HPDE6-E6E7 (cell line): ENCODE data around the gene AGMAT.
A peak's percentile ranks its signal among the peaks of the same experiment; 100 is the strongest.

Experiments
- DNase-seq: peaks from one replicate; pipeline ENCODE4 v3.0.0; 2011; ENCODE audit warnings: missing footprints; ENCODE audit errors: extremely low spot score

The AGMAT gene

DNA sequence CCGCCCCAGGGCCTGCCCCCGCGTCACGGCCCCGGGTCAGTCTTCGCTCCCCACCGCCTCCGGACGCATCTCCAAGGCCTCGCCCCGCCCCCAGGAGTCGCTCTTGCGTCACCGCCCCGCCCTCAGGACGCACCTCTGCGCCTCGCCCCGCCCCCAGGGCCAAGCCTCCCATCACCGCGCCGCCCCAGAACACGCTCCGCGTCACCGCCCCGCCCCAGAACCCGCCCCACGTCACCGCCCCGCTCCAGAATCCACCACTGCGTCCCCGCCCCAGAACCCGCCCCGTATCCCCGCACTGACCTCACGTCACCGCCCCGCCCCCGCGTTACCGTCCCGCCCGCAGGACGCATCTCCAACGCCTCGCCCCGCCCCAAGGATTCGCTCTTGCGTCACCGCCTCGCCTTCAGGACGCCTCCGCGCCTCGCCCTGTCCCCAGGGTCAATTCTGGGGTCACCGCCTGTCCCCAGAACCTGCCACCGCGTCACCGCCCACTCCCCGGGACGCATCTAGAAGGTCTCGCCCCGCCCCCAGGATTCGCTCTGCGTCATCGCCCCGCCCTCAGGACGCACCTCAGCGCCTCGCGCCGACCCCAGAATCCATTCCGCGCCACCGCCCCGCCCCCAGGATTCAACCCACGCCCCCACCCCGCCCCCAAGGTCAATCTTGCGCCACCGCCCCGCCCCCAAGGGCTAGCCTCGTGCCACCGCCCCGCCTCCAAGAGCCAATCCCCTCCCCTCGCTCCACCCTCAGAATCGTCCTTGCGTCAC, 60.4 kb downstream of the AGMAT start:
- DNase-seq: peak; percentile 68

DNA sequence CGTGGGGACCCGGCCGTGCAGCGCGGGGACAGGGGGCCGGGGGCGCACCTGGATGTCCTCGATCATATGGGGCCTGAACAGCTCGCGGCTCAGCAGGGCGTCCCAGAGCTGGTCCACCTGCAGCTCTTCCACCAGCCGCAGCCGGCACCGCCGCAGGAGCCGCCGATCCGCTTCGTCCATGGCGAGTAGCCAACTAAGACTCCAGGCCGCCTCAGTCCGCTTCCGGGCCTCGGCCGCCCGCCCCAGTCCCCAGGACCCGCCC, 60.9 kb downstream of the AGMAT start, which contains the start of gene CASP9:
TSS of gene CASP9 (minus strand) at position 195 of the 262 bp plus-strand sequence. CDS start at position 180, 15 bp downstream.
- peak; percentile 70 for DNase-seq

DNA sequence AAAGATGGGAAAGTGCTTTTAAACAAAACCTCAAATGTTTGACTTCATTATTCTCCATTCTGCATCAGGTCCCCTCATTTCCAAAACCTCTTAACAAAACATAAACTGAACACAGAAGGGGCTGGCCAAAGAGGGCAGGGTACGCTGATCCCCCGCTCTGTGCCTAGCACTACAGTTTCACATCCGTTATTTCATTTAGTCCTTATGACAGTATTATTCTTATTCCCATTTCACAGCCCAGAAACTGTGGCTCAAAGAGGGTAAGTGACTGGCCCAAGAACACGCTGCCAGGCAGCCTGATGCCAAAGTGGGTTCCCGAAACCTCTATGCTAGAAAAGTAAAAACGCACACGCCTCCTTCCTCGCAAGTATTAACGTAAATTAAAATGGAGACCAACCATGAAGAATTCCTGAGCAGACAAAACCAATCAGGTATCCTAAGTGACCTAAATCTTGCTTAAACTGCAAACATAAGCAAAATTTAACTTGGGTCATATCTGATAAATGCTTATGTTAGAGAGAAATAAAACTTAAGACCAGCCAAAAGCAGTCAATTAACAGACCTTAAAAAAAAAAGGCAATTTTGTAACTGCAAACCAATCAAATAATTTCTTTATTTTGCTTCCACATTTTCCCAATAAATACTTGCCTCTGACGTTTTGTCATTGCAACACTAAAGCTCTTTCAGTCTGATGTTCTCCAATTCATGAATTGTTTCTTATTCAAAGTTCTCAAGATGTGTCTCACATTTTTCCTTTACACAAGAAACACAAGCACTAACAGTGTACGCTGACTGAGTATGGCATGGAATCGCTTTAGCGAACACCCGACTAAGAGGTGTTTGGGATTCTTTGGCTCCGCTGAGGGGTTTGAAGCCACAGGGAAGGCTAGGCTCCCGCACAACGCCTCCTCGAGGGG, 61.5 kb downstream of the AGMAT start:
- DNase-seq: no peak

DNA sequence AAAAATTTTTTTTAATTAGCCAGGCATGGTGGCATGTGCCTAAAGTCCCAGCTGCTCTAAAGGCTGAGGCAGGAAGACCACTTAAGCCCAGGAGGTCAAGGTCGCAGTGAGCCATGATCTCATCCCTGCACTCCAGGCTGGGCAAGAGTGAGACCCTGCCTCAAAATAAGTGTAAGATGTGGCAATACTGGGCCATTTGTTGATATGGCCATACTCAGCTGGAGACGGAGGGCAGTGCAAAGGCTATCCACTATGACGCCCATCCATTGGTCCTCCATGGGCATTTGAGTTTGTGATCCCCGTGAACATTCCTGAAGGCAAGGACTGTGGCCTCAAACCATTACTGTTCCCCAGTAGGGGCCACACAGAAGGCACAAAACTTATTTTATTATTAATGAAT, 62.3 kb downstream of the AGMAT start:
- DNase-seq: no peak
